ENCODE results near the gene RSAD2.

The RSAD2 gene

DNA sequence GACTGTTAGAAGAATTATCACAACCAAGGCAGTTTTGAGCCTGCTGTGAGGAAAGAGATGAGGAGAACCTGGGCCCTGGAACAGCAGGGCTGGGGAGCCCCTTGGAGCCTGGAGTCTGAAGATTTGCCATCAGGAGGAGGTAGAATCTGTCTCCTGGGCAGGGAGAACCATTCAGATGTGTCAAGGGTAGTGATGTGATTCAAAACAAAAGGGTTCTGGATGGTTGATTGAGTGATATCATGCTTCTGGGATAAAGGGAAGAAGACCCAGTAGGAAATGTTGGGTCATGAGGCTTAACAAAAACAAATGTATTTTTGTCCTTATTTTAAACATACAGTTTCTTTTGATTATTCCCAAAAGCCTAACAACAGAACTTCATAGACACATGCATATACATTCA, 68.2 kb downstream of the RSAD2 start:
- DNase-seq (ENCODE audit: low spot score), result no peak

DNA sequence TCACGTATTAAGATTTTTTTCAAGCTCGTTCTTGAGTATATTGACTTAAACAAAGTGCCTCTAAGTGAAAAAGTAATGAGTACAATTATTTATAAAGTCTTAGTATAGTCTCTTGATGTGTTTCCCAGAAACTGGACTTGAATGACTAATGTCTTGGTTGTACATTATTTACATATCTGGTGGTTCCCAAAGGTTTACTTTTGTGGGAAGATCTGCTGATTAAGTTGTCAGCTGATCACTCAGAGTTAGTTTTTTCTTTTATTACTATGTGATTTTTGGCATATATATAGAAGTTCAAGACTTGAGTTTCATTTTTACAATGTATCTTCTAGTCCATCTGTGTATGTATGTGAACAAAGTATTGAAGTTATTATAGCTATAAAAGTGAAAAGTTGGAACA, 69.1 kb downstream of the RSAD2 start:
- DNase-seq (ENCODE audit: low spot score), result no peak

Measured in cerebellar cortex (tissue), 1 donor.